ENCODE results near the gene PPP4R3B. TPM values are rescaled to one million over a fixed set of nuclear protein-coding genes. Genes with fewer than 3 reads are reported as not detected.

The PPP4R3B gene
- total RNA-seq, 2 donors from 2014 or later: 50.8 to 52.0 TPM

GRCh38 chr2:55498582-55498981, 118.8 kb downstream of the PPP4R3B start:
- no peaks in the 10 kb centered on the region for H3K4me1 Mint-ChIP-seq
- no peak overlapping the region for H3K27ac Mint-ChIP-seq
- Histone ChIP-seq H3K4me1 (ENCODE audit: control insufficient read depth, insufficient read depth, low read length) (no peaks in the 10 kb centered on the region), H3K9ac (ENCODE audit: extremely low read depth, low read length, poor library complexity, severe bottlenecking) (no peak overlapping the region), H3K27ac (ENCODE audit: low read depth, low read length) (no peak overlapping the region), H3K36me3 (ENCODE audit: control insufficient read depth, insufficient read depth, low read length) (no peaks in the 10 kb centered on the region), H3K4me3 (ENCODE audit: low read length) (no peak overlapping the region), H3K9me3 (ENCODE audit: control insufficient read depth, low read length) (no peaks in the 10 kb centered on the region), H3K27me3 (ENCODE audit: control insufficient read depth, insufficient read depth, low read length, poor library complexity, severe bottlenecking) (no peaks in the 10 kb centered on the region)
- H3K4me3 Mint-ChIP-seq: no peak overlapping the region
- H3K36me3 Mint-ChIP-seq (ENCODE audit: low read depth): no peaks in the 10 kb centered on the region
- TF ChIP-seq, protein P1, sequence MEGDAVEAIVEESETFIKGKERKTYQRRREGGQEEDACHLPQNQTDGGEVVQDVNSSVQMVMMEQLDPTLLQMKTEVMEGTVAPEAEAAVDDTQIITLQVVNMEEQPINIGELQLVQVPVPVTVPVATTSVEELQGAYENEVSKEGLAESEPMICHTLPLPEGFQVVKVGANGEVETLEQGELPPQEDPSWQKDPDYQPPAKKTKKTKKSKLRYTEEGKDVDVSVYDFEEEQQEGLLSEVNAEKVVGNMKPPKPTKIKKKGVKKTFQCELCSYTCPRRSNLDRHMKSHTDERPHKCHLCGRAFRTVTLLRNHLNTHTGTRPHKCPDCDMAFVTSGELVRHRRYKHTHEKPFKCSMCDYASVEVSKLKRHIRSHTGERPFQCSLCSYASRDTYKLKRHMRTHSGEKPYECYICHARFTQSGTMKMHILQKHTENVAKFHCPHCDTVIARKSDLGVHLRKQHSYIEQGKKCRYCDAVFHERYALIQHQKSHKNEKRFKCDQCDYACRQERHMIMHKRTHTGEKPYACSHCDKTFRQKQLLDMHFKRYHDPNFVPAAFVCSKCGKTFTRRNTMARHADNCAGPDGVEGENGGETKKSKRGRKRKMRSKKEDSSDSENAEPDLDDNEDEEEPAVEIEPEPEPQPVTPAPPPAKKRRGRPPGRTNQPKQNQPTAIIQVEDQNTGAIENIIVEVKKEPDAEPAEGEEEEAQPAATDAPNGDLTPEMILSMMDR (conservative IDR thresholded peaks at IDR 0.05): no peak
- DNase-seq: no peak
- no peaks in the 10 kb centered on the region for H3K27me3 Mint-ChIP-seq (ENCODE audit: insufficient read depth)
- 95% methylated on average over 6 of the region's 6 CpGs; no CpG with 5 or more reads in 1 of the 2 experiments for WGBS, 2 experiments (ENCODE audit: insufficient coverage in 1 of 2, insufficient read length in 1 of 2)
- peaks cover 2% of the 10 kb centered on the region for H3K9me3 Mint-ChIP-seq

Other genes with a start within 250 kb of the PPP4R3B start
- gene CCDC88A, start 197.8 kb downstream of the PPP4R3B start, total RNA-seq: 10 to 100 TPM; 84.2 to 88.4 TPM
- gene CFAP36, start 97.9 kb downstream of the PPP4R3B start, total RNA-seq: 10 to 100 TPM; 35.7 to 50.1 TPM
- gene PNPT1, start 76.2 kb upstream of the PPP4R3B start, total RNA-seq: 10 to 100 TPM; 42.1 TPM

Data from endodermal cell (in vitro differentiated cells).